Stimulated activated CD4-positive, alpha-beta T cell treated with anti-CD3 and anti-CD28 coated beads, Interleukin-1b, Interleukin-23, amount 100 ng/mL, for 4 hours (primary cell): ENCODE measurements around the gene EML6.
"Not testable (repeated sequence)": the region's sequence is repeated elsewhere in the genome, so short reads cannot be mapped to it uniquely, and the experiment has no call there.

Experiments
- DNase-seq, 2 donors: peaks; one replicate each; pipeline ENCODE4 v3.0.0-alpha.2; 2020; ENCODE audit warnings: low read depth in 2 of 2

EML6 gene

GRCh38 chr2:54723131-54723995 is at the start of gene EML6:
Gene EML6 (plus strand): TSS chr2:54723662. CDS start chr2:54725062, 1,400 bp downstream.
- peak; percentile 95 for DNase-seq

- DNase-seq: no peak
Measured at GRCh38 chr2:54675281-54675680, 48.2 kb upstream of the EML6 start.

- DNase-seq: no peak
Measured at GRCh38 chr2:54675738-54676137, 47.7 kb upstream of the EML6 start.

GRCh38 chr2:54676656-54677055 is 46.8 kb upstream of the EML6 start:
- DNase-seq: no peak

DNA sequence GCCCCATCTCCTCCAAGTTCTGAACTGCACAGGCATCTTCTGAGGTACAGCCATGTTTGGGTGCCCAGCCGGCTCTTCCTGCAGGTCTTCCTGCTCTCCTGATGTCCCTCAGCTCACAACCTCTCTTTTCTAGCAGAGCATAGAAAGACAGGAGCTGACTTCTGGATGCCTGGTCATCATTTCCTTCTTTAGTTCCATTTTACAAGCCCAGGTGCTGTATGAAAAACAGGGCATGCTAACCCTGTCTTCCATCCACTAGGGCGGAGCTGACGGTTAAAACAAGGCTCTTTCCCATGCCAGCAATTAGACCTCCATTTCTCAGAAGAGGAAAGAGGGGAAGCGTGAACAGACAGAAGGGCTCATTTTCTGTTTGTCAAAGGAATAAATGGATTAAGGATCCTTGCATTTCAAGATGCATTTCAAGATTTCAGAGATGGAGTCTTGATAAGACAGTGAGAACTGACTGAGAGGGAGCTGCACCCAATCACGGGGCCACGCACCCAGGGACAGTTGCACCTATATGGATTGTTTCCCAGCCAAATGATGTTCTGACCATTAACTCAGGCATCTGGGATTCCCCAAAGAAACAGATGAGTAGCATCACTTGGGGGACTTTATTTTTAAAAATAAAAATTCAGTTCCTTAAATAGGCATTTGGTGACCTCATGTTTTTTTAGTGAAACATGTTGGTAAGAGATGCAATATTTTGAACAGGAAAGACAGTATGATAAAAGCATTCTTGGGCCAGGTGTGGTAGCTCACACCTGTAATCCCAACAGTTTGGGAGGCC is 45.8 kb upstream of the EML6 start:
- no peak for DNase-seq

DNA sequence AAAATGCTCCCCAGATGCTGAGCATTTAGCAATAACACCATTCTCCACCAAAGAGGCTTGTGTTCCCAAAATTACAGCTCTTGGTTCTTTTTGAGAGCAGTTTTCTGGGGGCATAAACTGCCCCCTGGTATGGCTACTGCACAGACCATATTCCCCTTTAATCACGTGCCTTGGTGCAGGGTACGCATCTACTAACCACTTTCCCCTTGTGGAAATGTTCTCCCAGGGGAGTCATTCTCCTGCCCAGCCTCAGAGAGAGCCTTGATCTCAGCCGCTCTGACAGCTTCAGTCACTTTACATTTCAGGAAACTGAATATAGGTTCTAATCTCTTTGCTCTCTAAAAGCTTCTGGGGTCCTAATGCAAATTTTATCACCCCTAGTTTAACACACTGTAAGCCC is 44.7 kb upstream of the EML6 start:
- DNase-seq: no peak

GRCh38 chr2:54680397-54681041 is 42.9 kb upstream of the EML6 start:
- DNase-seq: no peak

DNA sequence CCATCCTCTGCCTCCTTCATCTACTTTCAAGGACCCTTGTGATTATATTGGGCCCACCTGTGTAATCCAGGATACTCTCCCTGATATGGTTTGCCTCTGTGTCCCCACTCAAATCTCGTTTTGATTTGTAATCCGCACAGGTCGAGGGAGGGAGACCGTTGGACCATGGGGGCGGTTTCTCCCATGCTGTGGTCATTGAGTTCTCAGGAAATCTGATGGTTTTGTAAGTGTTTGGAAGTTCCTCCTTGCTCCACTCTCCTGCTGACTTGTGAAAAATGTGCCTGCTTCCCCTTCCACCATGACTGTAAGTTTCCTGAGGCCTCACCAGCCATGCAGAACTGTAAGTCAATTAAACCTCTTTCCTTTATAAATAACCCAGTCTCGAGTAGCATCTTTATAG is 42.0 kb upstream of the EML6 start:
- DNase-seq: no peak

- DNase-seq: no peak
Measured at GRCh38 chr2:54683596-54683995, 39.9 kb upstream of the EML6 start.

DNA sequence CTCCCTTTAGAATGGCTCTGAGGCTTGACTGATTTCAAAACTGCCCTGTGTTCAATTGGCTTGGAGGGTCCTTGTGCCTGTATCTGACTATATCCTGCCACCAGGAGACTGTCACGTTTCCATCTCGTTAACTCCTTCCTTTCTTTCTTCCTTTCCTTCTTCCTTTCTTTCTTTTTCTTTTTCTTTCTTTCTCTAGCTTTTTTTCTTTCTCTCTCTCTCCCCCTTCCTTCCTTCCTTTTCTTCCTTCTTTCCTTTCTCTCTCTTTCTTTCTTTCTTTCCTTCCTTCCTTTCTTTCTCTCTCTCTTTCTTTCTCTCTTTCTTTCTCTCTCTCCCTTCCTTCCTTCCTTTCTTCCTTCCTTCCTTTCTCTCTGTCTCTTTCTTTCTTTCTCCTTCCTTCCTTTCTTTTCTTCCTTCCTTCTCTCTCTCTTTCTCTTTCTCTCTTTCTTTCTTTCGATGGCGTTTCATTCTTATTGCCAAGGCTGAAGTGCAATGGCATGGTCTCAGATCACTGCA is 38.1 kb upstream of the EML6 start:
- no peak for DNase-seq

- DNase-seq: no peak
Measured at GRCh38 chr2:54687595-54688152, 35.8 kb upstream of the EML6 start.

GRCh38 chr2:54691445-54692135 is 31.9 kb upstream of the EML6 start:
- no peak for DNase-seq

DNA sequence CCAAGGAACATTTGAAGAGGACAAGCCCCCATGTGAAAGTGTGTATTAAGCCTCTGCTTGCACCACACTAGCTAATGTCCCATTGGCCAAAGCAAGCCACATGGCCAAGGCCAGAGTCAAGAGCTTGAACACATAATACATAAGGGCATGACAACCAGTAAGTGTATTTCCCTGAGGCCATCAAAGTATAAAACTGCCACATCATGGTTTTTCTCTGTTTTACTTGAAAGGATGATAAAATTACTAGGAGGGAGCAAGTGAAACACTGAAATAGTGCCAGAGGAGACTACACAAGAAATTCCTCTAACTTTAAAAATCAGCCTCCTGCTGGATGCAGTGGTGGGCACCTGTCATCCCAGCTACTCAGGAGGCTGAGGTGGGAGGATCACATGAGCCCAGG is 30.9 kb upstream of the EML6 start:
- DNase-seq: no peak

GRCh38 chr2:54695378-54695777 is 28.1 kb upstream of the EML6 start:
- no peak for DNase-seq

- no peak for DNase-seq
Measured at GRCh38 chr2:54697934-54698333, 25.5 kb upstream of the EML6 start.

DNA sequence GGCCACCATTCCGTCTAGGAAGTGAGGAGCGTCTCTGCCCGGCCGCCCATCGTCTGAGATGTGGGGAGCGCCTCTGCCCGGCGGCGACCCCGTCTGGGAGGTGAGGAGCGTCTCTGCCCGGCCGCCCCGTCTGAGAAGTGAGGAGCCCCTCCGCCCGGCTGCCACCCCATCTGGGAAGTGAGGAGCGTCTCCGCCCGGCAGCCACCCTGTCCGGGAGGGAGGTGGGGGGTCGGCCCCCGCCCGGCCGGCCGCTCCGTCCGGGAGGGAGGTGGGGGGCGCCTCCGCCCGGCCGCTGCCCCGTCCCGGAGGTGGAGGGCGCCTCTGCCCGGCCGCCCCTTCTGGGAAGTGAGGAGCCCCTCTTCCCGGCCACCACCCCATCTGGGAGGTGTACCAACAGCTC is 24.5 kb upstream of the EML6 start:
- not testable (repeated sequence) for DNase-seq

DNA sequence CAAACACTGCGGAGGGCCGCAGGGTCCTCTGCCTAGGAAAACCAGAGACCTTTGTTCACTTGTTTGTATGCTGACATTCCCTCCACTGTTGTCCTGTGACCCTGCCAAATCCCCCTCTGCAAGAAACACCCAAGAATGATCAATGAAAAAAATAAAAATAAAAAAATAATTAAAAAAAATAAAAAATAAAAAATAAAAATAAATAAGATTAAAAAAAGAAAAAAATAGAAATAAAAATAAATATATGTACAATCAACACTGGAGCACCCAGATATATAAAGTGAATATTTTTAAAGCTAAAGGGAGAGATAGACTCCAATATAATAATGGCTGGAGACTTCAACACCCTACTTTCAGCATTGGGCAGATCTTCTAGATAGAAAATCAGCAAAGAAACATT is 23.8 kb upstream of the EML6 start:
- DNase-seq: no peak

- DNase-seq: no peak
Measured at GRCh38 chr2:54701029-54701428, 22.4 kb upstream of the EML6 start.

GRCh38 chr2:54704238-54704637 is 19.2 kb upstream of the EML6 start:
- DNase-seq: no peak

DNA sequence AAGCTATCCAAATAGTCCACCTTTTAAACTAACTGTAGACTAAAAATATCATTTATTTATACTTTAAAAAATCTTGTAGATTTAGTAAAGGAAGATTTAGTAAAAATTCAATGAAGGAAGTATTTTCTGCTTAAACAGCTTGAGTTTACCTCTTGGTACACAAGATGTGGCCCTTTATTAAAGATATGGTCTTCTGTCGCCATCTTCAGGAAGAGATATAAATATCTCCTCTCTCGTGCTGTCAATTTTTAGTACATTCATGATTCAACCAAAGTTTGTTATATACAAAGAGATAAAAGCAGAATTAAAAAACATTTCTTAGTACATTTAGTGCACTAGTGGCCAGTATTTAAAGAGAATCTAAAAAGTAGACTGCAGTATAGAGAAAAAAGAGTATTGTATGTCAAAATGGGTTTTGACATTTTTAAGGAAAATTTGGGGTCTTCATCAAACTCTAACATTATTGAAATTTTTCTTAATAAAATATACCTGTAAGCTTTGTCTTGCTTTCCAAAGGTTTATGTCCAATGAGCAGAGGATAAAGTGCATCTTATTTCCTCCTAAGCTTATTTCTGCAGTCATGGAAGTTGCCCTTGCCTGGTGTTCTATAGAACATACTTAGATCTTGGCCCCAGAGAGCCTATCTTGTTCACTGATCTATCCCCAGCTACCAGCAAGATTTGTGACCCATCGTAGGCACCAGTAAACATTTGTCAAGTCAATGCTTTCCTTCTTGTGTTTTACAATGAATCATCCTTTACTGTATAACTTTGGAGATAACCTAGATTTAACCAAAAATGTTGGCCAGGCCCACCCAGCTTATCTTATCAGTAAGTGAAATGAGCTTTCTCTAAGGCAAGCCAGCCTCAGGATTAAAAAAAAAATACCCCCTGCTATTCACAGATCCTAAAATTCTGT is 18.5 kb upstream of the EML6 start:
- no peak for DNase-seq
